H1 (cell line): ENCODE results near the gene KRT76.

Experiments used
- CTCF ChIP-seq, 3 experiments: IDR thresholded peaks; 1 replicate in 2 of 3; 2 replicates in 1 of 3; pipeline versions ENCODE4 v1.5.1 to v1.6.1; 2011; ENCODE audit warnings: low read length in 3 of 3, mild to moderate bottlenecking in 3 of 3, inconsistent platforms in 2 of 3, low read depth in 1 of 3, moderate library complexity in 1 of 3; ENCODE audit not compliant: insufficient read depth in 1 of 3; ENCODE audit errors: control extremely low read depth in 1 of 3
- EP300 ChIP-seq, 2 experiments: IDR thresholded peaks; 1 replicate in 1 of 2; 2 replicates in 1 of 2; pipeline ENCODE4 v1.6.1; 2011 to 2012; ENCODE audit warnings: low read depth in 2 of 2, low read length in 2 of 2, mild to moderate bottlenecking in 2 of 2, borderline replicate concordance in 1 of 2, inconsistent platforms in 1 of 2, moderate library complexity in 1 of 2
- MAX ChIP-seq: IDR thresholded peaks from 2 replicates; pipeline ENCODE4 v1.6.1; 2012; ENCODE audit warnings: inconsistent platforms
- SUZ12 ChIP-seq: fragments of 200-600 bp; sonication (generic); IDR thresholded peaks from 2 replicates; pipeline ENCODE4 v1.6.1; 2012; ENCODE audit warnings: mild to moderate bottlenecking, inconsistent platforms, low read length, moderate library complexity, mixed read lengths
- YY1 ChIP-seq: IDR thresholded peaks from 2 replicates; pipeline ENCODE4 v1.6.1; 2011; ENCODE audit warnings: low read depth, mild to moderate bottlenecking, low read length

- TF ChIP-seq CTCF (IDR thresholded peaks at IDR 0.05; ENCODE audit: control extremely low read depth in 1 of 3, insufficient read depth in 1 of 3, low read depth in 1 of 3, low read length in 3 of 3) (no peak), EP300 (IDR thresholded peaks at IDR 0.05; ENCODE audit: borderline replicate concordance in 1 of 2, low read depth in 2 of 2, low read length in 2 of 2) (no peak), SUZ12 (no peak), MAX (no peak), YY1 (no peak)
These were observed 38.8 kb upstream of the KRT76 start for GRCh38 chr12:52815676-52816588.
